Measurements from ENCODE around the gene MMP11.
A peak's percentile ranks its signal among the peaks of the same experiment; 100 is the strongest.

MMP11 gene

GRCh38 chr22:23789638-23790037 is 17.0 kb downstream of the MMP11 start:
- Histone ChIP-seq H3K27ac (ENCODE audit: low read length) (no peak overlapping the region), H3K27me3 (ENCODE audit: control insufficient read depth in 1 of 2, insufficient read depth in 2 of 2, low read length in 2 of 2) (no peaks in the 10 kb centered on the region), H3K9ac (ENCODE audit: low read length in 2 of 2) (peak overlapping the region in 1 of 2 donors; percentile 42), H3K36me3 (ENCODE audit: control insufficient read depth in 2 of 2, insufficient read depth in 2 of 2, low read length in 2 of 2) (peaks cover 20 to 22% of the 10 kb centered on the region in 2 donors), H3K9me3 (ENCODE audit: control insufficient read depth in 2 of 2, low read length in 2 of 2) (no peaks in the 10 kb centered on the region), H3K4me3 (ENCODE audit: low read length in 2 of 2) (no peak overlapping the region), H3K4me1 (ENCODE audit: control insufficient read depth, insufficient read depth, low read length) (peaks cover 34% of the 10 kb centered on the region)

- peak overlapping the region; percentile 13 to 14 for H3K9ac ChIP-seq (ENCODE audit: low read length in 2 of 2)
- peaks cover 33% of the 10 kb centered on the region for H3K4me1 ChIP-seq (ENCODE audit: control insufficient read depth, insufficient read depth, low read length)
- H3K4me3 ChIP-seq (ENCODE audit: low read length in 2 of 2) = no peak overlapping the region
- H3K27me3 ChIP-seq (ENCODE audit: control insufficient read depth in 1 of 2, insufficient read depth in 2 of 2, low read length in 2 of 2) = no peaks in the 10 kb centered on the region
- peaks cover 25 to 27% of the 10 kb centered on the region in 2 donors for H3K36me3 ChIP-seq (ENCODE audit: control insufficient read depth in 2 of 2, insufficient read depth in 2 of 2, low read length in 2 of 2)
- H3K27ac ChIP-seq (ENCODE audit: low read length) = no peak overlapping the region
- no peaks in the 10 kb centered on the region for H3K9me3 ChIP-seq (ENCODE audit: control insufficient read depth in 2 of 2, low read length in 2 of 2)
Observed at GRCh38 chr22:23790819-23791737, 18.4 kb downstream of the MMP11 start.

- H3K9ac ChIP-seq (ENCODE audit: low read length in 2 of 2) = no peak overlapping the region
- H3K27ac ChIP-seq (ENCODE audit: low read length) = no peak overlapping the region
- H3K9me3 ChIP-seq (ENCODE audit: control insufficient read depth in 2 of 2, low read length in 2 of 2) = no peaks in the 10 kb centered on the region
- H3K4me3 ChIP-seq (ENCODE audit: low read length in 2 of 2) = no peak overlapping the region
- H3K27me3 ChIP-seq (ENCODE audit: control insufficient read depth in 1 of 2, insufficient read depth in 2 of 2, low read length in 2 of 2) = no peaks in the 10 kb centered on the region
- peaks cover 26% of the 10 kb centered on the region for H3K4me1 ChIP-seq (ENCODE audit: control insufficient read depth, insufficient read depth, low read length)
- H3K36me3 ChIP-seq (ENCODE audit: control insufficient read depth in 2 of 2, insufficient read depth in 2 of 2, low read length in 2 of 2) = peaks cover 33 to 34% of the 10 kb centered on the region in 2 donors
Observed at GRCh38 chr22:23791738-23792645, 19.3 kb downstream of the MMP11 start.

GRCh38 chr22:23793326-23793725 is 20.7 kb downstream of the MMP11 start:
- Histone ChIP-seq H3K4me3 (ENCODE audit: low read length in 2 of 2) (no peak overlapping the region), H3K27me3 (ENCODE audit: control insufficient read depth in 1 of 2, insufficient read depth in 2 of 2, low read length in 2 of 2) (no peaks in the 10 kb centered on the region), H3K36me3 (ENCODE audit: control insufficient read depth in 2 of 2, insufficient read depth in 2 of 2, low read length in 2 of 2) (peaks cover 34 to 35% of the 10 kb centered on the region in 2 donors), H3K4me1 (ENCODE audit: control insufficient read depth, insufficient read depth, low read length) (peaks cover 15% of the 10 kb centered on the region), H3K9ac (ENCODE audit: low read length in 2 of 2) (no peak overlapping the region), H3K9me3 (ENCODE audit: control insufficient read depth in 2 of 2, low read length in 2 of 2) (no peaks in the 10 kb centered on the region), H3K27ac (ENCODE audit: low read length) (no peak overlapping the region)

GRCh38 chr22:23796461-23796860 is 23.8 kb downstream of the MMP11 start:
- peaks cover 49 to 51% of the 10 kb centered on the region in 2 donors for H3K36me3 ChIP-seq (ENCODE audit: control insufficient read depth in 2 of 2, insufficient read depth in 2 of 2, low read length in 2 of 2)
- H3K9me3 ChIP-seq (ENCODE audit: control insufficient read depth in 2 of 2, low read length in 2 of 2) = no peaks in the 10 kb centered on the region
- no peak overlapping the region for H3K27ac ChIP-seq (ENCODE audit: low read length)
- H3K27me3 ChIP-seq (ENCODE audit: control insufficient read depth in 1 of 2, insufficient read depth in 2 of 2, low read length in 2 of 2) = no peaks in the 10 kb centered on the region
- H3K9ac ChIP-seq (ENCODE audit: low read length in 2 of 2) = no peak overlapping the region
- H3K4me1 ChIP-seq (ENCODE audit: control insufficient read depth, insufficient read depth, low read length) = peaks cover 2% of the 10 kb centered on the region
- no peak overlapping the region for H3K4me3 ChIP-seq (ENCODE audit: low read length in 2 of 2)

GRCh38 chr22:23800297-23801237 is 27.9 kb downstream of the MMP11 start:
- Histone ChIP-seq H3K27me3 (ENCODE audit: control insufficient read depth in 1 of 2, insufficient read depth in 2 of 2, low read length in 2 of 2) (no peaks in the 10 kb centered on the region), H3K9me3 (ENCODE audit: control insufficient read depth in 2 of 2, low read length in 2 of 2) (no peaks in the 10 kb centered on the region), H3K4me3 (ENCODE audit: low read length in 2 of 2) (no peak overlapping the region), H3K27ac (ENCODE audit: low read length) (no peak overlapping the region), H3K4me1 (ENCODE audit: control insufficient read depth, insufficient read depth, low read length) (no peaks in the 10 kb centered on the region), H3K9ac (ENCODE audit: low read length in 2 of 2) (no peak overlapping the region), H3K36me3 (ENCODE audit: control insufficient read depth in 2 of 2, insufficient read depth in 2 of 2, low read length in 2 of 2) (peaks cover 55% of the 10 kb centered on the region in 2 donors)

GRCh38 chr22:23801238-23801821 is 28.7 kb downstream of the MMP11 start:
- Histone ChIP-seq H3K4me1 (ENCODE audit: control insufficient read depth, insufficient read depth, low read length) (no peaks in the 10 kb centered on the region), H3K27me3 (ENCODE audit: control insufficient read depth in 1 of 2, insufficient read depth in 2 of 2, low read length in 2 of 2) (no peaks in the 10 kb centered on the region), H3K36me3 (ENCODE audit: control insufficient read depth in 2 of 2, insufficient read depth in 2 of 2, low read length in 2 of 2) (peaks cover 58 to 59% of the 10 kb centered on the region in 2 donors), H3K9ac (ENCODE audit: low read length in 2 of 2) (no peak overlapping the region), H3K4me3 (ENCODE audit: low read length in 2 of 2) (no peak overlapping the region), H3K9me3 (ENCODE audit: control insufficient read depth in 2 of 2, low read length in 2 of 2) (no peaks in the 10 kb centered on the region), H3K27ac (ENCODE audit: low read length) (no peak overlapping the region)

- Histone ChIP-seq H3K9ac (ENCODE audit: low read length in 2 of 2) (no peak overlapping the region), H3K36me3 (ENCODE audit: control insufficient read depth in 2 of 2, insufficient read depth in 2 of 2, low read length in 2 of 2) (peaks cover 53 to 57% of the 10 kb centered on the region in 2 donors), H3K4me3 (ENCODE audit: low read length in 2 of 2) (no peak overlapping the region), H3K27ac (ENCODE audit: low read length) (no peak overlapping the region), H3K9me3 (ENCODE audit: control insufficient read depth in 2 of 2, low read length in 2 of 2) (no peaks in the 10 kb centered on the region), H3K4me1 (ENCODE audit: control insufficient read depth, insufficient read depth, low read length) (no peaks in the 10 kb centered on the region), H3K27me3 (ENCODE audit: control insufficient read depth in 1 of 2, insufficient read depth in 2 of 2, low read length in 2 of 2) (no peaks in the 10 kb centered on the region)
Observed at GRCh38 chr22:23801886-23802377, 29.3 kb downstream of the MMP11 start.

GRCh38 chr22:23803001-23803819 is 30.6 kb downstream of the MMP11 start:
- no peak overlapping the region for H3K4me3 ChIP-seq (ENCODE audit: low read length in 2 of 2)
- no peak overlapping the region for H3K27ac ChIP-seq (ENCODE audit: low read length)

More at GRCh38 chr22:23803001-23803819, 30.6 kb downstream of the MMP11 start:
- peaks cover 53 to 57% of the 10 kb centered on the region in 2 donors for H3K36me3 ChIP-seq (ENCODE audit: control insufficient read depth in 2 of 2, insufficient read depth in 2 of 2, low read length in 2 of 2)
- no peaks in the 10 kb centered on the region for H3K4me1 ChIP-seq (ENCODE audit: control insufficient read depth, insufficient read depth, low read length)
- H3K9me3 ChIP-seq (ENCODE audit: control insufficient read depth in 2 of 2, low read length in 2 of 2) = no peaks in the 10 kb centered on the region
- H3K9ac ChIP-seq (ENCODE audit: low read length in 2 of 2) = no peak overlapping the region
- H3K27me3 ChIP-seq (ENCODE audit: control insufficient read depth in 1 of 2, insufficient read depth in 2 of 2, low read length in 2 of 2) = no peaks in the 10 kb centered on the region

Data from stomach smooth muscle (tissue), 2 donors.